ENCODE measurements around the gene PTGES3. TPM values are rescaled to one million over a fixed set of nuclear protein-coding genes. Genes with fewer than 3 reads are reported as not detected.
A peak's percentile ranks its signal among the peaks of the same experiment; 100 is the strongest.

PTGES3 gene
- total and polyA plus RNA-seq, 10 of the 15 experiments (the other 5 are each of a cell fraction or from before 2014, with no cell fraction given): 117 to 520 (median 175) TPM

- peaks cover 31% of the 10 kb centered on the region for H4K20me1 ChIP-seq (ENCODE audit: control insufficient read depth, insufficient read depth)
- ATAC-seq (no peak), FAIRE-seq (no peak), DNase-seq (ENCODE audit: low read depth, low spot score) (no peak)
- H3K27me3 ChIP-seq (replicated peaks in 1 of 2; ENCODE audit: control insufficient read depth in 2 of 2, insufficient read depth in 2 of 2, low read length in 1 of 2): no peaks in the 10 kb centered on the region
- no peak overlapping the region for H2AFZ ChIP-seq (ENCODE audit: control insufficient read depth, low read depth, low read length)
- in situ Hi-C loops (cut with MboI) (no loop called here), intact Hi-C loops (cut with micrococcal nuclease; ENCODE audit: unreplicated experiment) (no loop called here)
- H3K4me1 ChIP-seq (ENCODE audit: control insufficient read depth, insufficient read depth, low read length): peaks cover 24% of the 10 kb centered on the region; the same call in 1 of the 2 replicates
- H3K4me2 ChIP-seq (ENCODE audit: control insufficient read depth, insufficient read depth): no peak overlapping the region
- no peaks in the 10 kb centered on the region for H3K9me3 ChIP-seq (replicated peaks; ENCODE audit: control insufficient read depth, insufficient read depth, low read length)
- H3K9ac ChIP-seq (ENCODE audit: control insufficient read depth, insufficient read depth, low read length): no peak overlapping the region
- no TSS peak for BruUV-seq (replicated peaks)
- WGBS (ENCODE audit: insufficient coverage, insufficient replicate concordance, low lambda C conversion rate, missing lambda C conversion rate): 91% methylated on average over 8 of the region's 8 CpGs
- 0 out of 2 replicates have a peak, but pooled peaks have one; percentile 23 for TF ChIP-seq POLR2A (IDR thresholded peaks at IDR 0.05; ENCODE audit: low read depth, low read length)
- 0 out of 2 replicates have a peak, but pooled peaks have one; percentile 4 for TF ChIP-seq NFIC (IDR thresholded peaks at IDR 0.05; ENCODE audit: low read depth, low read length)
- no peak for TF ChIP-seq CEBPB (IDR thresholded peaks at IDR 0.05; ENCODE audit: borderline replicate concordance in 1 of 2, low read depth in 2 of 2, low read length in 2 of 2)
- peaks cover 54% of the 10 kb centered on the region for H3K79me2 ChIP-seq (ENCODE audit: control insufficient read depth, insufficient read depth, low read length)
- RAD21 ChIA-PET (ENCODE audit: unreplicated experiment): interaction anchor here (1.6 kb wide), 1 partner anchor 38 kb away, joined by 4 read pairs; no protein-coding TSS in a partner anchor
- POLR2A ChIA-PET: interaction anchor here (0.5 to 1.7 kb wide), 5 partner anchors 10 to 237 kb away, joined by 3 to 9 read pairs (median 3); no protein-coding TSS in a partner anchor
- H3K27ac ChIP-seq (ENCODE audit: control insufficient read depth, insufficient read depth): no peak overlapping the region
- SMC1A ChIA-PET (ENCODE audit: uncharacterized antibody, unreplicated experiment): no interaction called here
- no peak overlapping the region for H3K4me3 ChIP-seq
- H3K36me3 ChIP-seq (ENCODE audit: control insufficient read depth in 2 of 2, insufficient read depth in 2 of 2, low read length in 1 of 2): peaks cover 26 to 40% of the 10 kb centered on the region in 2 experiments
- CTCF ChIA-PET: no interaction called here
These were observed 27.7 kb upstream of the PTGES3 start for GRCh38 chr12:56715798-56716197.

GRCh38 chr12:56714431-56714929, 26.4 kb upstream of the PTGES3 start:
- in situ Hi-C loops (cut with MboI): no loop called here
- intact Hi-C loops (cut with micrococcal nuclease; ENCODE audit: unreplicated experiment): no loop called here
- CTCF ChIA-PET: no interaction called here
- FAIRE-seq: peak; percentile 57
- H3K79me2 ChIP-seq (ENCODE audit: control insufficient read depth, insufficient read depth, low read length): peaks cover 41% of the 10 kb centered on the region
- BruUV-seq (replicated peaks): no TSS peak
- peaks cover 21 to 34% of the 10 kb centered on the region in 2 experiments for H3K36me3 ChIP-seq (ENCODE audit: control insufficient read depth in 2 of 2, insufficient read depth in 2 of 2, low read length in 1 of 2)
- H3K4me2 ChIP-seq (ENCODE audit: control insufficient read depth, insufficient read depth): no peak overlapping the region
- no peak for DNase-seq (ENCODE audit: low read depth, low spot score)
- peaks cover 21% of the 10 kb centered on the region for H4K20me1 ChIP-seq (ENCODE audit: control insufficient read depth, insufficient read depth)
- SMC1A ChIA-PET (ENCODE audit: uncharacterized antibody, unreplicated experiment): no interaction called here
- no peak for ATAC-seq
- H3K4me3 ChIP-seq: no peak overlapping the region
- POLR2A ChIA-PET: interaction anchor here (1.0 to 1.2 kb wide), 2 partner anchors 9 to 22 kb away, joined by 3 to 7 read pairs; no protein-coding TSS in a partner anchor
- no peaks in the 10 kb centered on the region for H3K27me3 ChIP-seq (replicated peaks in 1 of 2; ENCODE audit: control insufficient read depth in 2 of 2, insufficient read depth in 2 of 2, low read length in 1 of 2)
- RAD21 ChIA-PET (ENCODE audit: unreplicated experiment): interaction anchor here (0.8 kb wide), 1 partner anchor 11 kb away, joined by 3 read pairs; the partner anchor contains the start of gene NACA
- no peak overlapping the region for H2AFZ ChIP-seq (ENCODE audit: control insufficient read depth, low read depth, low read length)
- H3K4me1 ChIP-seq (ENCODE audit: control insufficient read depth, insufficient read depth, low read length): peaks cover 17% of the 10 kb centered on the region; the same call in 1 of the 2 replicates
- no peak overlapping the region for H3K27ac ChIP-seq (ENCODE audit: control insufficient read depth, insufficient read depth)
- H3K9me3 ChIP-seq (replicated peaks; ENCODE audit: control insufficient read depth, insufficient read depth, low read length): no peaks in the 10 kb centered on the region
- 100% methylated on average over 2 of the region's 2 CpGs for WGBS (ENCODE audit: insufficient coverage, insufficient replicate concordance, low lambda C conversion rate, missing lambda C conversion rate)
- no peak overlapping the region for H3K9ac ChIP-seq (ENCODE audit: control insufficient read depth, insufficient read depth, low read length)
- TF ChIP-seq CBX3 (IDR thresholded peaks at IDR 0.05; ENCODE audit: borderline replicate concordance, low read depth) (no peak), NR2C1 (IDR thresholded peaks at IDR 0.05) (no peak), CTCF (IDR thresholded peaks at IDR 0.05 in 2 of 3, conservative IDR thresholded peaks at IDR 0.05 in 1 of 3; ENCODE audit: control insufficient read depth in 2 of 3, extremely low read depth in 1 of 3, insufficient read depth in 1 of 3, low read depth in 3 of 3, low read length in 3 of 3) (no peak), SMARCA5 (IDR thresholded peaks at IDR 0.05) (no peak), JUND (IDR thresholded peaks at IDR 0.05; ENCODE audit: low read depth, low read length) (no peak), SKIL (IDR thresholded peaks at IDR 0.05; ENCODE audit: low read depth, poor library complexity, severe bottlenecking) (no peak), BRCA1 (IDR thresholded peaks at IDR 0.05; ENCODE audit: low read depth, low read length) (no peak), EZH2 (IDR thresholded peaks at IDR 0.05; ENCODE audit: borderline replicate concordance, control insufficient read depth, low read depth, low read length) (no peak), MEF2B (IDR thresholded peaks at IDR 0.05; ENCODE audit: partially characterized antibody, poor library complexity, severe bottlenecking) (no peak), SREBF1 (IDR thresholded peaks at IDR 0.05; ENCODE audit: low read length) (no peak)
